Measurements from ENCODE around the gene ARID3C. TPM values are rescaled to one million over a fixed set of nuclear protein-coding genes. Genes with fewer than 3 reads are reported as not detected.

The ARID3C gene
- total and polyA plus RNA-seq, 2 experiments from 2014 or later = 0.11 TPM; not detected in 1

DNA sequence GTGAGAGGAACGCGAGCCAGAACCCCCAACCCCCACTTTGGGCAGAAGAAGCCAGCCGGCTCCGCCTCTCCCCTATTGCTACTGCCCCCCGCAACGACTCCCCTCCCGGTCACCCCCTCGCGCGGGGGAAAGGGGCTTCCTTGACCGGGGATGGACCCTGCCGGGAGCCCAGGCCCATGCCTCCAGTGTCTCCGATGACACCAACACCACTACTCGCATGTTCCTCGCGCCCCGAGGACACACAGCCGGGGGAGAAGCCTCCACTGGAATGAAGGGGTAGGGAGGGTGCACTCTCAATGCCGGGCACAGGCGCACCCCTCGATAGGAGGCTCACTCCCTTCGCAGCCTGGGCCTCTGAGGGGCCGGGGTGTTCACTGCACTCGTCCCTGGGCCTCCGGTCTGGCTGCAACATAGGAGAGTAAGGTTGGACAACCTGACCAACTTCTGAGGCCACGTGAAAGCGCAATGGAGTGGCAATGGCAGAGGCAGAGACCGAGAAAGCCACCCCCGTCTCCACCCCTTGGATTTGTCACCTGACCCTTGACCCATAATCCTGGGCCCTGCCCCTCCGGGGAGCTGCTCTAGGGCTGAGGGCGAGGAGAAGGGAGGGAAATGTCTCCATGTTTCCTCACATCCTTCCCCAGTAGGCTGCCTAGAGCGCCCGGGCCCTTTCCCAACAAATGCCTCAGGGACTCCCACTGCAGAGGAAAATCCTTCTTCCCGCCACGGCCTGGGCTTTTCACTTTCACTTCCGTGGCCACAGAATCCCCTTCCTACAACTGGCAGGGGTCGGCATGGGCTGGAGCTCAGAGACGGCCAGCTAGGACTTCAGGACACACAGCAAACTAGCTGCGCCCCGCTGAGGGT, 38.3 kb downstream of the ARID3C start:
- in situ Hi-C loops (cut with MboI) = loop anchor here (5.0 to 10.0 kb wide), 2 partner anchors 38 to 186 kb away; no protein-coding TSS in a partner anchor
- no peak overlapping the region for H3K9ac ChIP-seq
- TF ChIP-seq EZH2phosphoT487 (IDR thresholded peaks at IDR 0.05; ENCODE audit: insufficient read depth, low read depth) = no peak
- TF ChIP-seq EZH2 (IDR thresholded peaks at IDR 0.05; ENCODE audit: insufficient read depth, poor library complexity, severe bottlenecking) = no peak
- no peaks in the 10 kb centered on the region for H3K9me3 ChIP-seq (ENCODE audit: low read depth)
- H3K27me3 ChIP-seq (replicated peaks; ENCODE audit: insufficient read depth) = peaks cover 84% of the 10 kb centered on the region
- no peak overlapping the region for H3K4me2 ChIP-seq (ENCODE audit: unreplicated experiment)
- H4K20me1 ChIP-seq (ENCODE audit: insufficient read depth) = no peaks in the 10 kb centered on the region
- H3F3A ChIP-seq (ENCODE audit: insufficient read depth) = no peaks in the 10 kb centered on the region
- no peak for DNase-seq
- H3K79me2 ChIP-seq (ENCODE audit: insufficient read depth) = no peaks in the 10 kb centered on the region
- no peaks in the 10 kb centered on the region for H3K4me1 ChIP-seq (ENCODE audit: insufficient read depth)
- H3K4me3 ChIP-seq = no peak overlapping the region
- H2AFZ ChIP-seq = no peak overlapping the region
- WGBS, 2 experiments (ENCODE audit: low coverage in 1 of 2, low lambda C conversion rate in 2 of 2, missing lambda C conversion rate in 2 of 2) = 55 to 61% methylated on average over 22 to 40 of the region's 40 CpGs
- no peaks in the 10 kb centered on the region for H3K36me3 ChIP-seq (ENCODE audit: low read depth)
- no peak overlapping the region for H3K27ac ChIP-seq
- H3K9me2 ChIP-seq (ENCODE audit: insufficient read depth) = no peaks in the 10 kb centered on the region

- in situ Hi-C loops (cut with MboI) = loop anchor here (5.0 to 10.0 kb wide), 2 partner anchors 38 to 185 kb away; no protein-coding TSS in a partner anchor
- Histone ChIP-seq H3K4me2 (ENCODE audit: unreplicated experiment) (peak within 1 kb of the TSS; percentile 35), H3K9ac (no peak within 1 kb of the TSS), H3K4me1 (ENCODE audit: insufficient read depth) (no peaks in the 10 kb centered on the region), H3K79me2 (ENCODE audit: insufficient read depth) (no peaks in the 10 kb centered on the region), H4K20me1 (ENCODE audit: insufficient read depth) (no peaks in the 10 kb centered on the region), H3K36me3 (ENCODE audit: low read depth) (no peaks in the 10 kb centered on the region), H3K9me3 (ENCODE audit: low read depth) (no peaks in the 10 kb centered on the region), H3K27me3 (replicated peaks; ENCODE audit: insufficient read depth) (peaks cover 89% of the 10 kb centered on the region), H3K9me2 (ENCODE audit: insufficient read depth) (no peaks in the 10 kb centered on the region), H3F3A (ENCODE audit: insufficient read depth) (no peaks in the 10 kb centered on the region), H3K27ac (no peak within 1 kb of the TSS), H3K4me3 (peak within 1 kb of the TSS; percentile 52), H2AFZ (no peak within 1 kb of the TSS)
- peak; percentile 44 for DNase-seq
- no peak for TF ChIP-seq EZH2 (IDR thresholded peaks at IDR 0.05; ENCODE audit: insufficient read depth, poor library complexity, severe bottlenecking)
- TF ChIP-seq EZH2phosphoT487 (IDR thresholded peaks at IDR 0.05; ENCODE audit: insufficient read depth, low read depth) = no peak
- WGBS, 2 experiments (ENCODE audit: low coverage in 1 of 2, low lambda C conversion rate in 2 of 2, missing lambda C conversion rate in 2 of 2) = 0 to 3% methylated on average over 36 to 93 of the region's 104 CpGs
These were observed 39.1 kb downstream of the ARID3C start, which contains the start of gene CNTFR for GRCh38 chr9:34589636-34590380. Gene CNTFR, minus strand, starts transcription at chr9:34589724. Its CDS starts 20,743 bp downstream, at chr9:34568981.

DNA sequence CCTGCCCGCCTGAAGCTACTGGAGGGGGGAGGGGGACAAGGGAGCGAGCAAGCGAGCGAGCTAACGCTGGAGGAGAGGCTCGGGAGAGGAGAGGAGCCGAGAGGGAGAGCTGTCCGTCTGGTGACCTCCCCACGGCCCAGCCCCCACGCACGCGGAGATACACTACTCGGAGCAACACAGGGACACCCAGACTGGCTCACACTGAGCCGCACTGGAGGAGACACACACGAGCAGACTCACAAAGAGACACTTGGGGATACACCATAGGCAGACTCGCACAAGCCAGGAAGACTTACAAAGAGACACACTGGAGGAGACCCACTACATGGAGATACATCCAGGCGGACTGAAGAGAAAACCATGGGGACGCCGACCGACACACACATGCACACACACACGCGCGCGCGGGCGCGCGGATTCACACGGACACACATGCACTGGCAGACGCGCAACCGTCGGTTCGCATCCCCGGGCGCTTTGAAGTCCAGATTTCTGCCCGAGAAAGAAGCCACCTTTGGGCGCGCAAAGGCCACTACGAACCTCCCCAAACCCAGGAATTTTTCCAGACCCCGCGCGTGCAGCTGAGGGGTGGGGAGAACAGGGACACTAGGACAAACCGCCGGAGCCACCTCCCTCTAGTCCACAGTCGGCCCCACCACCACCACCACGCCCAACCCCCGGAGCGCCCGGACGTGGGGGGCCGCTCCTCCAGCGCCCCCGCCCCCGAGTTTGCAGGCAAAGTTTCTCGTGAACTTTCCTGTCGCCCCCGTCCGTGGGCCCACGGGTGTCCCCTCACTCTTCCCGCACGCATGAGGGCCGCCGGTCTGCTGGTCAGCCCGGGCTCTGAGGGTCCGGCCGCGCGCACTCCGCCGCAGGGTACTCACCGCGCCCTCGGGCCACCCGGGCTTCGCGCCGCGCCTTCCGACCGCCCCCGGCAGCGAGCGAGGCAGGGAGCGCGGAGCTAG, 39.9 kb downstream of the ARID3C start:
- no peaks in the 10 kb centered on the region for H3F3A ChIP-seq (ENCODE audit: insufficient read depth)
- H3K9me3 ChIP-seq (ENCODE audit: low read depth) = no peaks in the 10 kb centered on the region
- no peak for DNase-seq
- no peaks in the 10 kb centered on the region for H3K36me3 ChIP-seq (ENCODE audit: low read depth)
- no peak overlapping the region for H2AFZ ChIP-seq
- peak; percentile 60 for TF ChIP-seq EZH2phosphoT487 (IDR thresholded peaks at IDR 0.05; ENCODE audit: insufficient read depth, low read depth)
- peak; percentile 97 for TF ChIP-seq EZH2 (IDR thresholded peaks at IDR 0.05; ENCODE audit: insufficient read depth, poor library complexity, severe bottlenecking)
- no peak overlapping the region for H3K4me3 ChIP-seq
- no peaks in the 10 kb centered on the region for H3K9me2 ChIP-seq (ENCODE audit: insufficient read depth)
- H3K79me2 ChIP-seq (ENCODE audit: insufficient read depth) = no peaks in the 10 kb centered on the region
- 1 to 3% methylated on average over 70 to 83 of the region's 86 CpGs for WGBS, 2 experiments (ENCODE audit: low coverage in 1 of 2, low lambda C conversion rate in 2 of 2, missing lambda C conversion rate in 2 of 2)
- no peak overlapping the region for H3K4me2 ChIP-seq (ENCODE audit: unreplicated experiment)
- H3K27me3 ChIP-seq (replicated peaks; ENCODE audit: insufficient read depth) = peaks cover 88% of the 10 kb centered on the region
- H3K27ac ChIP-seq = no peak overlapping the region
- H3K4me1 ChIP-seq (ENCODE audit: insufficient read depth) = no peaks in the 10 kb centered on the region
- in situ Hi-C loops (cut with MboI) = no loop called here
- H4K20me1 ChIP-seq (ENCODE audit: insufficient read depth) = no peaks in the 10 kb centered on the region
- no peak overlapping the region for H3K9ac ChIP-seq
